GM10266 (cell line): Measurements from ENCODE around the gene SFT2D1.

ENCODE experiments used
- DNase-seq: peaks from one replicate; pipeline ENCODE4 v3.0.0; 2012; ENCODE audit errors: extremely low spot score
- TF ChIP-seq, protein P1 (sequence below): IDR thresholded peaks from 2 replicates; pipeline ENCODE4 v1.5.1; 2012; ENCODE audit warnings: mild to moderate bottlenecking, low read depth; ENCODE audit not compliant: control insufficient read depth, insufficient read depth; ENCODE audit errors: missing control alignments

The SFT2D1 gene

DNA sequence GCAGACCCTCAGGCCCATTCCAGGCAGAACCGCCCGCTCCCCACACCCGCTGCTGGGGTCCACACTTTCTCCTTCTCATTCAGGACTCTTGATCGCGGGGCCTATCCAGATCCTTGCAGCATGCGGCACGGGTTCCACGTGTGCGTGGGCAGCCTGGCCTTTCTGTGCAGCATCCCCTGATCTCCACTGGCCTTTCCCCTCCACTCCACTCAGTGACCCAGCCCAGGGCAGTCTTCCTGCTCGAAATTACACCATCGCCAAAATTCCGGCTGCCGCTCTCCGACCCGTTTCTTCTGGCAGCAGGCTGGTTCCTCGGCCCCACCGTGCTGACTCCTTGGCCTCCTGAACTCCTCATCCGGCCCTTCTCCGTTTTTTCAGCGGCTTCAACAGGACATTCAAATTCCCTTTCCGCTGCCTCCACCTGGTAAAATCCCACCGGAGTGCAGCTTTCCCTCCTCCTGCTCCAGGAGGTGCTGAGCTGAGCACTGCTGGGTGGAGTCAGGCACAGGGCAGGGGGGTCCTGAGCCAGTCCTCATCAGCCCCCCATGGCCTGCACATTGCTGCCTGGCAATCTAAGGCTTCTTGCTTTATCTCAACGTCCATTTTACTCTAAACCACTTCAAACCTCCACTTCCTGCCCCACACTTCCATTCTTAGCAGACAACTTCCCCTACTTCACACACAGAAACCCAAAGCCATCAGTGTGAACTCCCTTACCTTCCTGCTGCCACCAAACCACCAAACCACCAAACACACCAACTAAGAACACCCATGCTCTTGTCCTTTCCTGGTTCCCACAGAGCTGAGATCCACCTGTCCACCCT lies 9.0 kb downstream of the SFT2D1 start:
- DNase-seq, result peak; percentile 71

DNA sequence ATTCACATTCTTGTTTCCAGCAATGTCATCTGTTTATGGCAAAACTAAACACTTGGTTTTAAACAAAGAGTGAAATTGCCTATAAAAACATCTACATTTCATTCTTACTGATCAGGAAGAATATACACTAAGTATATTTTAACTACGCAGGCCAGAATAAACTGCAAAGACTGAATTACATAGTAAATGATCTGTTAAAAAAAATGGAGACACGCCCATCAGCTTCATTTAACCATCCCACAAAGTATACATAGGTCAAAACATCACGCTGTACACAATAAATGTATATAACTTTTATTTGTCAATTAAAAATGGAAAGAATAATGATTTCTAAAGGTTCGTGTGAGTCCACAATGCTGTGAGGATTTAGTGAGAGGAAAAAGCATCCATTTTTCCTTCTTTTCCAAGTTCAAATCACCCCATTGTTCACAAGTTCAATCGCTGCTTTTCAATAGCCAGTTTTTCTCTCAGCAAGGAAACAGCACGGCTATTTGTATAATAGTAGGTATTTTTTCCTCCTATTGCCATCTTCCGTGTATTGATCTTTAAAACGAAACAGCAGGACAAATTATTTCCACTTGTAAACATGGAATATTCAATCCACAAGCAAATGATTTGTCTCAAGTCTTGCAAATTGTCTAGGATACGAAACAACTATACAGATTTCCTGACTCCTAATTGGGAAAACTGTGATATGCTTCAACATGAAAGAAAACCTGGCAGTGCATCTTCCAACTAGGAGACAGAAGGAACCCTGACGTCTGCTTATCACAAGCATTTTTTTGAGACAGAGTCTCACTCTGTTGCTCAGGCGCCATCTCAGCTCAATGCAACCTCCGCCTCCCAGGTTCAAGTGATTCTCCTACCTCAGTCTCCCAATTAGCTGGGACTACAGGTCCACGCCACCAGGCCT lies 10.6 kb downstream of the SFT2D1 start:
- DNase-seq, result no peak
- TF ChIP-seq, protein P1, sequence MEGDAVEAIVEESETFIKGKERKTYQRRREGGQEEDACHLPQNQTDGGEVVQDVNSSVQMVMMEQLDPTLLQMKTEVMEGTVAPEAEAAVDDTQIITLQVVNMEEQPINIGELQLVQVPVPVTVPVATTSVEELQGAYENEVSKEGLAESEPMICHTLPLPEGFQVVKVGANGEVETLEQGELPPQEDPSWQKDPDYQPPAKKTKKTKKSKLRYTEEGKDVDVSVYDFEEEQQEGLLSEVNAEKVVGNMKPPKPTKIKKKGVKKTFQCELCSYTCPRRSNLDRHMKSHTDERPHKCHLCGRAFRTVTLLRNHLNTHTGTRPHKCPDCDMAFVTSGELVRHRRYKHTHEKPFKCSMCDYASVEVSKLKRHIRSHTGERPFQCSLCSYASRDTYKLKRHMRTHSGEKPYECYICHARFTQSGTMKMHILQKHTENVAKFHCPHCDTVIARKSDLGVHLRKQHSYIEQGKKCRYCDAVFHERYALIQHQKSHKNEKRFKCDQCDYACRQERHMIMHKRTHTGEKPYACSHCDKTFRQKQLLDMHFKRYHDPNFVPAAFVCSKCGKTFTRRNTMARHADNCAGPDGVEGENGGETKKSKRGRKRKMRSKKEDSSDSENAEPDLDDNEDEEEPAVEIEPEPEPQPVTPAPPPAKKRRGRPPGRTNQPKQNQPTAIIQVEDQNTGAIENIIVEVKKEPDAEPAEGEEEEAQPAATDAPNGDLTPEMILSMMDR, result no peak

More for the DNA sequence above, 9.0 kb downstream of the SFT2D1 start:
- TF ChIP-seq, protein P1, result no peak

DNA sequence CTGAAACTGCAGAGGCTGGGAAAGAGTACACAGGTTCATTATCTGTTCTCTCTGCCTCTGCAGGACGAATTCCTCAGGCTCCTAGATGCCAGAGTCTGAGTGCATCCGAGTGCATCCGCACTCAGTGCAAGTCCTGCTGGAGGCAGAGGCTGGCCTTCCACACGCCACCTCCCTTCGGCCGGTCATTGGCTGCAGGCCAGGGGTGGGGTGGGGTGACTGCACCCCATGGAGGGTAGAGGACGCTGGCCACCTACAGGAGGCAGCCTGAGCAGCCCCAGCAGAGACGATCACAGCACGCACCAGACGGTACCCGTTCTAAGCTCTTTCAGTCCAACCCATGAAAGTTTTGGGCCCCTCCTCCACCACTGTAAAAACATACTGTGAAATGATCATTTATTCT lies 11.7 kb downstream of the SFT2D1 start:
- DNase-seq, result no peak
- TF ChIP-seq, protein P1, result no peak

DNA sequence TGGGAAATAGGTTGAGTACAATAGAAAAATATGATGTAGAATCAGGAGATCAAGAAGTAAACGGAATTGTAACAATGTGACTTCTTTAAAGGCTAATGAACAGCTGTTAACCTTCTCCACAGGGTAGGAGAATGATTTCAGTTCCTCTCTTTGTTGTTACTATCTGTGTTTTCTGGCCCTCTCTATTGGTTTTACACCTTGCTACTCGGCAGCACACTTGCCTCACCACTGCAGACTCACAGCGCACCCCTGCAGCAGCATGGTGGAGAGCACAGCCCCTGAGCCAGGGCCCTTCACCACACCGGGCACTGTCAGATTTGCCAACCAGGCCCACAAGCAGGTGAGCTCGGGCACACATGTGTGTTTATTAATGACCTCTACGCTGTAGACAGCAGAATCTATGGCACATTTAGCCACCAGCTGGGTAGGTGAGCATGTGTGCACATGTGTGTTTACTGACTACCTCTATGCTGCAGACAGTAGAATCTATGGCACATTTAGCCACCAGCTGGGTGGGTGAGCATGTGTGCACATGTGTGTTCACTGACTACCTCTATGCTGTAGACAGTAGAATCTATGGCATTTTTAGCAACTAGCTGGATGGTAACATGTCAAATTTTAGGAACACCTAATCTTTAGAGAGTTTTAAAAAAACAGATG lies 16.8 kb downstream of the SFT2D1 start:
- TF ChIP-seq, protein P1, result no peak
- no peak for DNase-seq

DNA sequence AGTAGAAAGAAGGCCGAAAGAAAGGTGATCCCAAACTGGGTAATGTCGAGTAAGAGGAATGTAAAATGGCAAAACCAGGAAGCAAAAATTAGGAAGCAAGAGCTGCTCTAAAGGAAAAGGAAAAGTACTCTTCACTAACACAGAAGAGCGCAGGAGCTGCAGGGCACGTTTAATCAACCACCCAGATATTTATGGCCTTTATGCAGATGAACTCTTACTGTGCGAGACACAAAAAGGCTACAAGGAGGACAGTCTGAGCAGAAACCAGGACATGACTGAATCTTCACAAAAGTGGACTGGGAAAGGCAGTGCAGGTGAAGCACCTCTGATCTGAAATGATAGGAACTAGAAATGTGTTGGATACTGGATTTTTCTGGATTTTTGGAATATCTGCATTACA lies 18.9 kb downstream of the SFT2D1 start:
- no peak for DNase-seq
- TF ChIP-seq, protein P1, result no peak

DNA sequence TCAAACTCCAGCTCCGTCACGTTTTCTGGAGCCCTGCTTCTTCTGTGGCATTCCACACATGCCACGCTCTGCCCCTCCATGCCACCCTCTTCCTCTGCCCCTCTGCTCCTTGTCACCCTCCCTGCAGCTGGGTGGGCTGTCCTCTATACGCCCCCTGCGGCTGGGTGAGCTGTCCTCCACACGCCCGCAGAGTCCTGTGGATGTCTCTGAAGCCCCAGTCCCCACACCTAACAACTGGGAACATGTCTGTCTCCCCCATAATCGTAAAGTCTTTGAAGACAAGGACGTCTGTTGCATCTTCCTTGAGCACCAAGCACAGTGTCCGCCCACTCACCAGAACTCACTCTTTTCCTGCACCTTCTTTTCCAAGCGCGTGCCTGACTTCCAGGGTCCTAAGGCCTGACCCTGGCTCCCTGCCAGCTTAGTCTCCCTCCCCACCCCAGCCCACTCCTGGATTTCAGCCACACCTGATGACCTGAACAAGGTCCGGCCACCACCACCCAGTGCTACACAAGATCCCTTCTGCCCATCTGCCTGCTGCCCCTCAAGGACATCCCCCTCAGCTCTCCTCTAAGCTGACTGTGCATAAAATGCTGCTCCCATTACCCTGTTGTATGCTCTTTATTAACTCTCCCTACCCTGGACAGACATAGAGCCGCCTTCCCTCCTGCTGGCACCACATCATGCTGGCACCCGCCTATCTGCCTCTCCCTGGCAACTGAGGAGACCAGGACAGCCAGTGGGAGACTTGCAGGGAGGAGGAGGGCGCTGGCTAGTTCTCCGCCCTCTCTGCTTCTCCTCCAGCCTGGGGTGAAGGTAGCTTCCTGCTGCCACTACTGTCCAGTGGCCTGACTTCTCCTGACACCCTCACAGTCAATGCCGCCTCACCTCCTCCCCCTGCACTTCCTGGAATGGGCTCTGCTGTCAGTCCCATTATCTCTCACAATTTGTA lies 23.4 kb downstream of the SFT2D1 start:
- no peak for DNase-seq
- TF ChIP-seq, protein P1, result no peak
